ENCODE results near the gene RBM22. TPM values are rescaled to one million over a fixed set of nuclear protein-coding genes. Genes with fewer than 3 reads are reported as not detected.
A peak's percentile ranks its signal among the peaks of the same experiment; 100 is the strongest.

RBM22 gene
- total and polyA plus RNA-seq, 2 donors, result 38.4 to 76.7 TPM

DNA sequence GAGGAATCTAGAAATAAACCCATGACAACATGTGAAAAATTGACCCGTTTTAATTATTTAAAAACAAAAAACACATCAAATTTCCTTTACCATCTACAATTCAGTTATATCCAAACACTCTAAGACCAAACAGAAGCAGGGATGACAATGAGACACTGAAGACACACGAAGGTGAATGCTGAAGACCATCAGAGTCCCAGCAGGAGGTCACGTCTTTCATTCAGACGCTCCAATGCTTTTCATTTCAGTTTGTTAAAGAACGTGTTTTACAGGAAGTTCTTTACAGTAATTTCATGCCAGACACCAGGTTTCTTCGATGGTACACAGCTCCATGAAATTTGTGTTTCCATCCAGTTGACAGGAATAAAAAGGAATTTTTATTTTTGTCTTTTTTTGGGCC is 10.1 kb downstream of the RBM22 start:
- Histone ChIP-seq H3K36me3 (ENCODE audit: control insufficient read depth in 2 of 2, insufficient read depth in 2 of 2, low read length in 1 of 2) (peaks cover 54 to 61% of the 10 kb centered on the region in 2 donors), H3K4me3 (ENCODE audit: low read length in 2 of 2) (no peak overlapping the region), H3K9me3 (ENCODE audit: control insufficient read depth in 2 of 2, insufficient read depth in 1 of 2, low read length in 1 of 2) (no peaks in the 10 kb centered on the region), H3K27me3 (ENCODE audit: control insufficient read depth in 2 of 2, insufficient read depth in 1 of 2, low read length in 1 of 2) (no peaks in the 10 kb centered on the region), H3K4me1 (ENCODE audit: control insufficient read depth in 2 of 2, insufficient read depth in 2 of 2, low read length in 2 of 2) (no peaks in the 10 kb centered on the region), H3K27ac (ENCODE audit: low read depth in 1 of 2, low read length in 1 of 2) (no peak overlapping the region)
- WGBS, result 95% methylated on average over 6 of the region's 6 CpGs
- no peak for DNase-seq (ENCODE audit: low read depth in 6 of 9, low spot score in 9 of 9)

DNA sequence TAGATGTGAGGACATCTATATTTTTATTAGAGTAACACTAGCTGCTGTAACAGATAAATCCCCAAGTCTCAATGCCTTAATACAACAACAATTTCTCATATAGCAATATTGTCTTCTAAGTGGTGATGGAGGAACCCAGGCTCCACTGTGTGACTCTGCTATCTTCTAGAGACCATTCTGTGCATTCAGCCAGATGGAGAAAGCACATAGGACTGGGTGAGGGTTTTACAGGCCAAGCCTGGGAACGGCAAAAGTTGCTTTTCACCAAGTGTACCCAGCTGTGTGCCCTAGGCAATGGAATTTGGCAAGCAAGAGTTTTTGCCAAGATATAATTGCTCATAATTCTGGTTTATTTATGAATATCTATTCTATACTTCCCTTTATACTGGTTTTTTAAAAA is 11.7 kb downstream of the RBM22 start:
- Histone ChIP-seq H3K4me3 (ENCODE audit: low read length in 2 of 2) (no peak overlapping the region), H3K27me3 (ENCODE audit: control insufficient read depth in 2 of 2, insufficient read depth in 1 of 2, low read length in 1 of 2) (no peaks in the 10 kb centered on the region), H3K9me3 (ENCODE audit: control insufficient read depth in 2 of 2, insufficient read depth in 1 of 2, low read length in 1 of 2) (no peaks in the 10 kb centered on the region), H3K36me3 (ENCODE audit: control insufficient read depth in 2 of 2, insufficient read depth in 2 of 2, low read length in 1 of 2) (peaks cover 40 to 44% of the 10 kb centered on the region in 2 donors), H3K4me1 (ENCODE audit: control insufficient read depth in 2 of 2, insufficient read depth in 2 of 2, low read length in 2 of 2) (no peaks in the 10 kb centered on the region), H3K27ac (ENCODE audit: low read depth in 1 of 2, low read length in 1 of 2) (no peak overlapping the region)
- no peak for DNase-seq (ENCODE audit: low read depth in 6 of 9, low spot score in 9 of 9)
- 98% methylated on average over 1 of the region's 1 CpG for WGBS

DNA sequence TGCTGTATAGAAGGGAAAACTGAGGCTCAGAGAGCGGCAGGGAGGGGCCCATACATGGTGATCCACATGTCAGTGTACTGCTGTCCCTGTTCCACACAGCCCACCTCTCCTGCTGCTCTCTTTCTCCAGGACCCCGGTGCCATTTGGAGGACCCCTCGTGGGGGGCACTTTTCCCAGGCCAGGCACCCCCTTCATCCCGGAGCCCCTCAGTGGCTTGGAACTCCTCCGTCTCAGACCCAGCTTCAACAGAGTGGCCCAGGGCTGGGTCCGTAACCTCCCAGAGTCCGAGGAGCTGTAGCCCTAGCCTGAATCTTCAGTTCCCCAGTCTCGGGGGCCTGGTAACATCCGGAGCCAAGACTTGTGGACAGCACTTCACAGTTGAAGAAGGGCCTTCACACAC is 24.3 kb downstream of the RBM22 start:
- DNase-seq (ENCODE audit: low read depth in 6 of 9, low spot score in 9 of 9), result no peak
- Histone ChIP-seq H3K27ac (ENCODE audit: low read depth in 1 of 2, low read length in 1 of 2) (no peak overlapping the region), H3K4me3 (ENCODE audit: low read length in 2 of 2) (no peak overlapping the region), H3K36me3 (ENCODE audit: control insufficient read depth in 2 of 2, insufficient read depth in 2 of 2, low read length in 1 of 2) (no peaks in the 10 kb centered on the region), H3K27me3 (ENCODE audit: control insufficient read depth in 2 of 2, insufficient read depth in 1 of 2, low read length in 1 of 2) (peaks cover 2 to 16% of the 10 kb centered on the region in 2 donors), H3K4me1 (ENCODE audit: control insufficient read depth in 2 of 2, insufficient read depth in 2 of 2, low read length in 2 of 2) (peaks cover 0 to 13% of the 10 kb centered on the region in 2 donors), H3K9me3 (ENCODE audit: control insufficient read depth in 2 of 2, insufficient read depth in 1 of 2, low read length in 1 of 2) (no peaks in the 10 kb centered on the region)
- WGBS, result 99% methylated on average over 9 of the region's 9 CpGs

DNA sequence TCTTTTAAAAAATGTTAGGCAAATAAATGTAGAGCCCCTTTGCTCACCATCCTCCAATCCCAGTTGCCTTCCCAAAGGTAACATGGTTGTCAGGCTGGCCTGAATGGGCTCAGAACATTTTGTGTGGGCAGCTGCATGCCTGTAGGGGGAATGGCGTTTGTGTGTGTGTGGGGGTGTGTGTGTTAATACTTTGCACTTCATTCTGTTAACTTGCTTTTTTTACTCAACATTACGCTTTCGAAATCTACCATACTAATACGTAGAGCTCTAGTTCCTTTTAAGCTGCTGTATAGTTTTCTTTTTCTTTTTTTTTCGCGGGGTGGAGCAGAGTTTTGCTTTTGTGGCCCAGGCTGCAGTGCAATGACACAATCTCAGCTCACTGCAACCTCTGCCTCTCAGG is 25.8 kb downstream of the RBM22 start:
- no peak overlapping the region for H3K27ac ChIP-seq (ENCODE audit: low read depth in 1 of 2, low read length in 1 of 2)

DNA sequence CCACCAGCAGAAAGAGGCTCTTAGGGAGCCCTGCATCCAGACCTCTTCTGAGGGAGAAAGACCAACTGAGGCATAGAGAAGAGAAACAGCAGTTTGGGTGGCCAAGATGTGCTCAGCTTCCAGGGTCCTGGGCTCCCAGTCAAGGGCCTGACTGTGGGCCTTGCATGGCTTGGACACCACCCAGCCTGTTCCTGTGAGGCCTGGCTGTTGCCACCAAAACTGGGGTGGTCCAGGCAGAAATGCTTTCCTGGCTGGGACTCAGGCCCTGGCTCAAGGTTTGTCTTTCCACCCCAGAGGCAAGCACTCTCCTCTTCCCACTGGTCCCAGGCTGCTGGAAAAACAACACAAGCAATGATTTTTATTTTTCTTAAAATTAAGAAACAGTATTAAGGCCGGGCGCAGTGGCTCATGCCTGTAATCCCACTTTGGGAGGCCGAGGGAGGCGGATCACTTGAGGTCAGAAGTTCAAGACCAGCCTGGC is 26.5 kb downstream of the RBM22 start:
- Histone ChIP-seq H3K9me3 (ENCODE audit: control insufficient read depth in 2 of 2, insufficient read depth in 1 of 2, low read length in 1 of 2) (no peaks in the 10 kb centered on the region), H3K4me3 (ENCODE audit: low read length in 2 of 2) (no peak overlapping the region), H3K36me3 (ENCODE audit: control insufficient read depth in 2 of 2, insufficient read depth in 2 of 2, low read length in 1 of 2) (no peaks in the 10 kb centered on the region), H3K27ac (ENCODE audit: low read depth in 1 of 2, low read length in 1 of 2) (no peak overlapping the region), H3K27me3 (ENCODE audit: control insufficient read depth in 2 of 2, insufficient read depth in 1 of 2, low read length in 1 of 2) (peaks cover 10 to 35% of the 10 kb centered on the region in 2 donors), H3K4me1 (ENCODE audit: control insufficient read depth in 2 of 2, insufficient read depth in 2 of 2, low read length in 2 of 2) (peaks cover 2 to 17% of the 10 kb centered on the region in 2 donors)
- DNase-seq (ENCODE audit: low read depth in 6 of 9, low spot score in 9 of 9), result no peak
- 97% methylated on average over 4 of the region's 4 CpGs for WGBS

More for the DNA sequence above, 25.8 kb downstream of the RBM22 start:
- H3K27me3 ChIP-seq (ENCODE audit: control insufficient read depth in 2 of 2, insufficient read depth in 1 of 2, low read length in 1 of 2), result peaks cover 10 to 31% of the 10 kb centered on the region in 2 donors
- 96% methylated on average over 6 of the region's 6 CpGs for WGBS
- H3K4me1 ChIP-seq (ENCODE audit: control insufficient read depth in 2 of 2, insufficient read depth in 2 of 2, low read length in 2 of 2), result peaks cover 2 to 17% of the 10 kb centered on the region in 2 donors
- H3K9me3 ChIP-seq (ENCODE audit: control insufficient read depth in 2 of 2, insufficient read depth in 1 of 2, low read length in 1 of 2), result no peaks in the 10 kb centered on the region
- no peak for DNase-seq (ENCODE audit: low read depth in 6 of 9, low spot score in 9 of 9)
- H3K36me3 ChIP-seq (ENCODE audit: control insufficient read depth in 2 of 2, insufficient read depth in 2 of 2, low read length in 1 of 2), result no peaks in the 10 kb centered on the region
- no peak overlapping the region for H3K4me3 ChIP-seq (ENCODE audit: low read length in 2 of 2)

DNA sequence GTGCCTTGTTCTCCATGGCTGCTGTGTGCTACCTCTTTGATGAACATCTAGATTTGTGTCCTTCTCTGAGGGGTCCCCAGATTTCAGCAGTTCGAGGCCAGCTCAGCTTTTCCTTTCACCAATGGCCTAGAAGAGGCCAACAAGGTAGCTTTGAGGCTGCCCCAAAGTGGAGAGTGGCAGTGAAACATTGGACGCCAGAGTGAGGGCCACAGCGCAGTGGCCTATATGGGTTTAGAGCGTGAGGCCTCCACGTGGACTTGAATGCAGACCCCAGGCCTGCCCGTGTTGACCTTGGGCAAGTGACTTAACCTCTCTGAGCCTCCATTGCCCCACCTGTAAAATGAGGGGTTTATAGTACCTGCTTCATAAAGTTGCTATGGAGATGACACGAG is 28.0 kb downstream of the RBM22 start:
- Histone ChIP-seq H3K4me3 (ENCODE audit: low read length in 2 of 2) (no peak overlapping the region), H3K9me3 (ENCODE audit: control insufficient read depth in 2 of 2, insufficient read depth in 1 of 2, low read length in 1 of 2) (no peaks in the 10 kb centered on the region), H3K4me1 (ENCODE audit: control insufficient read depth in 2 of 2, insufficient read depth in 2 of 2, low read length in 2 of 2) (peaks cover 2 to 17% of the 10 kb centered on the region in 2 donors), H3K36me3 (ENCODE audit: control insufficient read depth in 2 of 2, insufficient read depth in 2 of 2, low read length in 1 of 2) (no peaks in the 10 kb centered on the region), H3K27ac (ENCODE audit: low read depth in 1 of 2, low read length in 1 of 2) (no peak overlapping the region), H3K27me3 (ENCODE audit: control insufficient read depth in 2 of 2, insufficient read depth in 1 of 2, low read length in 1 of 2) (peaks cover 10 to 35% of the 10 kb centered on the region in 2 donors)
- DNase-seq (ENCODE audit: low read depth in 6 of 9, low spot score in 9 of 9), result no peak
- 73% methylated on average over 7 of the region's 7 CpGs for WGBS

DNA sequence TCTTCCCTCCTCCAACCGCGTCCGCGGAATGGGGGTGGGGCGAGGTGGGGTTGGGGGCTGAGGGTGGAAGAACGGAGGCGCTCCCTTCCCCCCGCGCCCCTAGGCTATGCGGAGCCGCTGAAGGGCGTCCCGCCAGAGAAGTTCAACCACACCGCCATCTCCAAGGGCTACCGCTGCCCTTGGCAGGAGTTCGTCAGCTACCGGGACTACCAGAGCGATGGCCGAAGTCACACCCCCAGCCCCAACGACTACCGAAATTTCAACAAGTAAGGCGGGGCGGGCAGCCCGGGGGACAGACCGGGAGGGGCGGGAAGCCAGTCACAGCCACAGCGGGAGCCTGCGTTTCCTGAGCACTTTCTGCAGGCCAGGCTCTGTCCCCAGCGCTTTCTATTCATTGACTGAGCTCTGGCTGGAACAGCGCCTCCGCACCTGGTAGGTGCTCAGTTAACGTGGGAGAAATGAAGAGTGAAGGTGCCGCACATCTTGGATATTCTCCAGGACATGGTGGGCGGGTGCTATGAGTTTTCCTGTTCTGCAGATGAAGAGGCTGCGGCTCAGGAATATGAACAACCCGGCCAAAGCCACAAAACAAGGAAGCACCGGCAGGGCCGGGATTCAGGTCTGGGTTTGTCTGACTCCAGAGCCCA is 28.5 kb downstream of the RBM22 start:
- H3K9me3 ChIP-seq (ENCODE audit: control insufficient read depth in 2 of 2, insufficient read depth in 1 of 2, low read length in 1 of 2), result no peaks in the 10 kb centered on the region
- under 1% methylated on average over 38 of the region's 38 CpGs for WGBS
- peak in 2 of 9 donors; percentile 13 to 36 for DNase-seq (ENCODE audit: low read depth in 6 of 9, low spot score in 9 of 9)
- no peaks in the 10 kb centered on the region for H3K36me3 ChIP-seq (ENCODE audit: control insufficient read depth in 2 of 2, insufficient read depth in 2 of 2, low read length in 1 of 2)
- H3K27me3 ChIP-seq (ENCODE audit: control insufficient read depth in 2 of 2, insufficient read depth in 1 of 2, low read length in 1 of 2), result peaks cover 10 to 35% of the 10 kb centered on the region in 2 donors
- H3K4me3 ChIP-seq (ENCODE audit: low read length in 2 of 2), result peak overlapping the region; percentile 45 to 48
- no peak overlapping the region for H3K27ac ChIP-seq (ENCODE audit: low read depth in 1 of 2, low read length in 1 of 2)
- H3K4me1 ChIP-seq (ENCODE audit: control insufficient read depth in 2 of 2, insufficient read depth in 2 of 2, low read length in 2 of 2), result peaks cover 2 to 17% of the 10 kb centered on the region in 2 donors

DNA sequence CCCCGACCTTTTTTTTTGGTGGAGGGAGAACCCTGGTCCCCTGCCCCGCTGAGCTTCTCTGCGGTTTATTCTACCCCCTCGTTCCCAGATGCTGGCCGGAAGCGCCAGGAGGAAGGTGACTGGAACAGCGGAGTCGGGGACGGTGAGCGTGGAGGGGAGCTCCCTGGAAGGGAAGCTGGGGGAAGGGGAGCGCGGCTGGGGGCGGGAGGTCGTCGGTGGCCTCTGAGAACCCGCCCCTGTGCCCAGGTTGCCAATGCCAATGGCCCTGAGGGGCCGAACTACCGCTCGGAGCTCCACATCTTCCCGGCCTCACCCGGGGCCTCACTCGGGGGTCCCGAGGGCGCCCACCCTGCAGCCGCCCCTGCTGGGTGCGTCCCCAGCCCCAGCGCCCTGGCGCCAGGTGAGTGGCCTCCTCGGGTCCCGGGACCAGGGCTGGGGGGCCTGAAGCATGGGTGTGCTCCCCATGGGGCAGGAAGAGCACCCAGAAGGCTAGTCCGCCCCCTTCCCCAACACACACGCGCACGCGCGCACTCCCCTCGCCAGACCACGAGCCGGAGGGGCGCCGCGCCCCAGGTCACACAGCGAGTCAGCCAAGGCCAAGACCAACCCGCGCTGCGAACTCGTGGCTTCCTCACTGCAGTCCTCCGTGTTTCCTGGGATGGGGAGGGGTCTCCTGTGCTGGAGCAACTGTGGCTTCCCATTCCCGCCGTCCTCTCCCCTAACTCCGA is 29.2 kb downstream of the RBM22 start:
- peak in 1 of 9 donors; percentile 21 for DNase-seq (ENCODE audit: low read depth in 6 of 9, low spot score in 9 of 9)
- Histone ChIP-seq H3K36me3 (ENCODE audit: control insufficient read depth in 2 of 2, insufficient read depth in 2 of 2, low read length in 1 of 2) (no peaks in the 10 kb centered on the region), H3K27ac (ENCODE audit: low read depth in 1 of 2, low read length in 1 of 2) (no peak overlapping the region), H3K9me3 (ENCODE audit: control insufficient read depth in 2 of 2, insufficient read depth in 1 of 2, low read length in 1 of 2) (no peaks in the 10 kb centered on the region), H3K27me3 (ENCODE audit: control insufficient read depth in 2 of 2, insufficient read depth in 1 of 2, low read length in 1 of 2) (peaks cover 10 to 37% of the 10 kb centered on the region in 2 donors), H3K4me1 (ENCODE audit: control insufficient read depth in 2 of 2, insufficient read depth in 2 of 2, low read length in 2 of 2) (peaks cover 2 to 17% of the 10 kb centered on the region in 2 donors), H3K4me3 (ENCODE audit: low read length in 2 of 2) (peak overlapping the region; percentile 45 to 48)
- WGBS, result under 1% methylated on average over 51 of the region's 51 CpGs

DNA sequence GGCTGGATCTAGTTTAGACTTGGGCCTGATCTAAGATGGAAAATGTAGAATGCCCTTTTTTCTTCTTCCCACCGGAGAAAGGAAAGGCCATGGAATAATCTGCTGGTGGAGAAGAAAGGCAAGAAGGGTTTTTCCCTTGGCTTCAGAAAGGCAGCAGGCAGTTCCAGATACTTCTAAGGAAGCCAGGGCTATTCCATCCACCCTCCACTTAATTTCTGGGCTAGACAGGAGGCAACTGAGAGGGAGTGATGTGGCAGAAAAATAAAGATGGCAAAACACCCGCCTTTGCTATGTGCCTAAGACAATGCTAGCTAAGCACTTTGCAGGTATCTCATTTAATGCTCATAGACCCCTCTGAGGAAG is 29.9 kb downstream of the RBM22 start:
- WGBS, result 85% methylated on average over 2 of the region's 2 CpGs
- no peaks in the 10 kb centered on the region for H3K36me3 ChIP-seq (ENCODE audit: control insufficient read depth in 2 of 2, insufficient read depth in 2 of 2, low read length in 1 of 2)
- H3K27me3 ChIP-seq (ENCODE audit: control insufficient read depth in 2 of 2, insufficient read depth in 1 of 2, low read length in 1 of 2), result peaks cover 10 to 37% of the 10 kb centered on the region in 2 donors
- H3K9me3 ChIP-seq (ENCODE audit: control insufficient read depth in 2 of 2, insufficient read depth in 1 of 2, low read length in 1 of 2), result no peaks in the 10 kb centered on the region
- DNase-seq (ENCODE audit: low read depth in 6 of 9, low spot score in 9 of 9), result no peak
- no peak overlapping the region for H3K27ac ChIP-seq (ENCODE audit: low read depth in 1 of 2, low read length in 1 of 2)
- H3K4me1 ChIP-seq (ENCODE audit: control insufficient read depth in 2 of 2, insufficient read depth in 2 of 2, low read length in 2 of 2), result peaks cover 2 to 17% of the 10 kb centered on the region in 2 donors
- no peak overlapping the region for H3K4me3 ChIP-seq (ENCODE audit: low read length in 2 of 2)
